Stimulated activated naive CD4-positive, alpha-beta T cell (primary cell): ENCODE measurements around the gene GIT2.
"Not testable (repeated sequence)": the region's sequence is repeated elsewhere in the genome, so short reads cannot be mapped to it uniquely, and the experiment has no call there.

Experiments
- DNase-seq, 6 experiments: peaks; one replicate each; lab custom pipeline; 2025; lab: John Stamatoyannopoulos, UW

Gene GIT2

DNA sequence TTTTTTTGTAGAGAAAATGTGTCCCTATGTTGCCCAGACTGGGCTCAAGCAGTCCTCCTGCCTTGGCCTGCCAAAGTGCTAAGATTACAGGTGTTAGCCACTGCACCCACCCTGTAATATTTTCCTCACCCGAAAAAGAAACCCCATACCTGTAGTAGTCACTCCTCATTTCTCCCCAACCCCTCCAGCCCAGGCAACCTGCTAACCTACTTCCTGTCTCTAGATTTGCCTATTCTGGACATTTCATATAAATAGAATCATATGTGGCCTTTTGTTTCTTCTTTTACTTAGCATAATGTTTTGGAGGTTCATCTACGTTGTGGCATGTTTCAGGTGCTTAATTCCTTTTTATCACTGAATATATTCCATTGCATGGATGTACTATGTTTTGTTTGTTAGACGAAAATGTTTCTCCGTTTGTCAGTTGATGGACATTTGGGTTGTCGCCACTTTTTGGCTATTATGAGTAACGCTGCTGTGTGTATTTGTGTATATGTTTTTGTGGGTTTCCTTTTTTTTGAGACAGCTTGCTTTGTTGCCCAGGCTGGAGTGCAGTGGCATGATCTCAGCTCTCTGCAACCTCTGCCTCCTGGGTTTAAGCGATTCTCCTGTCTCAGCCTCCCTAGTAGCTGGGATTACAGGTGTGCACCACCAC is 9.3 kb upstream of the GIT2 start:
- DNase-seq = no peak

DNA sequence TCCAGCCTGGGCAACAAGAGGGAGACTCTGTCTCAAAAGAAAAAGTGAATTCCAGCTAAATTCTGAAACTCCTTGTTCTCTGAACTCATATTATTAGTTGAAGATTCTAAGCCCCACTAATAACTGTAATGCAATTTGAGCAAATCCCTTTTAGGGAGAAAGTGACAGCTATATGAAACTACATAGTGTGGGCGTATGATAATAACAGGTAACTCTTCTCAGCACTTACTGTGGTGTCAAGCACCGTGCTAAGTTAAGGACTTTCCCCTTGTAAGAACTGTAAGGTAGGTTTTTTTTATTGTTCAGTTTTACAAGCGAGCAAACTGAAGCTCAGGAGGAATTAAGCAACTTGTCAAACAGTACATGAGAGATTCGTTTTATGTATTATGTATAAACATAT is 8.4 kb upstream of the GIT2 start:
- no peak for DNase-seq

DNA sequence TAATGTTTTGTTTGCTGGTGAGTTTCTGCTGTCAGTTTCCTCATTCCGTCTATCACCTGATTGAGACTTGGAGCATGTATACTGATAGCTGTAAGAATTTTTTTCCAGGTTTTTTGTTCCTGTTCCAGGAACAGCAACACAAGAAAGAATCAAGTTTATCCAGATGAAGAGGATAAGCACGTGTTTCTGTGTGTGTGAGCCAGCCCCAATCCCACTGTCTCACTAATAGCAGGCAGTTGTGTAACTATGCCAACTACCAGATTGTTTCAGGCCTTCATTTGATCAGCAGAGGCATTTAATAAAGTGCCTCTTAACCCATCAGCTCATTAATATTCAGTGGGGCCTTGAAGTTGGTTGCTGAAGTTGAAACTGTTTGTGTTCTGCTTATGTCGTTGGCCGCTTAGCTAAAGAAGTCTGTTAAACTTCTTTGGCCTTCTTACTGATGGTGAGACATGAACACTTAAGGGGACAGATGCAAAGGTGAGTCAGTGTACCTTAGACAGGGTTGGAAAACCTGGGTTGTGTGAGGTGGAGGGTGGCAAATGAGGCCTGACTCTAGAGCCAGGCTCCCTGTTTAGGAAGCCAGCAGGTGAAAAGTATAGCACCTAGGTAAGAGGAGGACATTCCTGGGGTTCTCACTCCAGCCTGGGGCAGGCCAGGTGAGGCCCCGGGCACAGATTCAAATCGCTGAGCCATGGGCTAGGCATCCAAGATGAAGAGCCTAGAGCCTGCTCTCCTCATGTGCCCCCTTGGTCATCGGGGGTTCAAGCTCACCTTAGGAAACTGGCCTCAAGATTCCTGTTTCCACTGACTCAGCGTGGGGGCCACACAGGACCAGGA is 6.7 kb upstream of the GIT2 start:
- DNase-seq = no peak

DNA sequence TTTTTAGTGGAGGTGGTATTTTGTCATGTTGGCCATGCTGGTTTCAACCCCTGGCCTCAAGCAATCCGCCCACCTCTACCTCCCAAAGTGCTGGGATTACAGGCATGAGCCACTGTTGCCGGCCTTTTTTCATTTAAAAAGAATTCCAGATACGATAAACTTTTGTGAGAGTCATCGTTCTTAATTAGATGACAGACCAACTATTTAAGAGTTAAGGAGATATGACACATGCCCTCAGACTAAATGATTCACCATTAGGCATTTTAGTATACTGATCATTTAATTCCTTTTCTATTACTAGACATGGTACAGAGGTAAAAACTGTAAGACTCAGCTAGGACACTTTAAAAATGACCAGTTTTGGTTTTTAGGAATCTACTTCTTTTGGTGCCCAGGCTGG is 5.4 kb upstream of the GIT2 start:
- DNase-seq = no peak

DNA sequence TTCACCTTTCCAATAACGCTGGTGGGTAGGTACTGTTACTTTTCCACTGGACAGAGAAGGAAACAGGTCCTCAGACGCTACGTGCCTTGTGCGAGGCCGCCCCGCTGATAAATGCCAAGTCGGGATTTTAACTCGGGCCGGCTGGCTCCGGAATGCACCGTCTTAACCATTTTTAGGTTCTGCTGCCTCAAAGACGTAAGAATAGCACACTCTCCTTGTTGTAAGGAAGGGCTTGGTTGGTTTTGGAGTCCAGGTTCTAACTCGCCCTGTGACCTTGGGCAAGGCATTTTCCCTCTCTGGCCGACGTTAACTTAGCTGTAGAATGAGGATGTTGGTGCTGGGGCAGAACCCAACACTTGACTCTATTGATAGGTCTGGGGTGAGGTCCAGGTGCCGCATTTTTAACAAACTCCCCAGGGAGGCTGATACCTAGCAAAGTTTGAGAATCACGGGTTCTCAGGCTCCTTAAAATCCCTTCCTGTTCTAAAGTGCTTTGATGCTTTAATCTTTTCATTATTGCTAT is 3.9 kb upstream of the GIT2 start:
- peak in 2 of 6 experiments; percentile 13 to 20 for DNase-seq

DNA sequence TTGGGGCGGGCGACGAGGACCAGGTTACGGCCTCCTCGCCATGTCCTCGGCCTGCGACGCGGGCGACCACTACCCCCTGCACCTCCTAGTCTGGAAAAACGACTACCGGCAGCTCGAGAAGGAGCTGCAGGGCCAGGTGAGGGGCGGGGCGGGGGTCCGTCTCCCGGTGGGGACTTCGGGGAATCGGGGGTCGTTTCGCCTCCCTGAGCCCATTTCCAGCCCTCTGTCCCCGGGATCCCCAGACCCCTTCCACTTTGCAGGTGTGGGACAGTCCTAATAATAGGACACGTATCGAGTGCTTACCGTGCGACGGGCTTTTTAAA is 3.4 kb upstream of the GIT2 start:
- DNase-seq = no peak

DNA sequence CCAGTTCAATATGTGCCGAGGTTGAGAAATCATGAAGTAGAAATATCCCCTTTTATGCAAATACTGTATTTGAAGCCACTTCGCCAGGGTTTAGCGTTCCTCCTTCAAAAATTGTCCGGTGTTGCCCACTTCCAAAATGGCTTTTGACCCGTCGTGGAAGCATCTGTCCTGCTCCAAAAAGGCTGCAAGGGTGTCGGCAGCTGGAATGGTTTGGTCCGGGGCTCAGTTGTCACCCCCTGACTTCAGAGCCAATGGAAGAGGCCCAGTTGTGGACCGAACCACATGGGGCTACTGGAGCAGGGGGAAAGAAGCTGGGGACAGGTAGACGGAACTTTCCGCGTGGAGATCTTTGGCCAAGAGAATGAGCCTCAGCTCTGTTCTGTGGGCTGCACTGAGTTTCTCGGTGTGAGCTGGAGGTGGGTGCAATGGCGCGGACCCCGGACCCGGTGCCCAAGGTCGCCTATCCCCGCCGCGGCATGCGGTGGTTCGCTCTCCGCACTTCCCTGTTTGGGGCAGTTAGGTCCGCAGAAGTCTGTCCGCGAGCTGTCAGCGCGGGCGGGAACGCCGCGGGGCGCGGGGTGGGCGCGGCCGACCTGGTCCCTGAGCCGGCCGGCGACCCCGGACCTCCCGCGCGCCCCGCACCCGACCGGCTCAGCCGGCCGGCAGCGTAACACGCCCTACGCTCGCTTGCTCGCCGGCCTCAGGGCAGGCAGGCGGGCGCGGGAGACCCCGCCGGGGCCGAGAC is 2.9 kb upstream of the GIT2 start, which contains the start of gene ANKRD13A:
Gene ANKRD13A, plus strand, starts transcription at position 527 of the 745 bp plus-strand sequence. CDS start 259 bp downstream, outside the sequence.
- peak; percentile 79 to 91 (median 86) for DNase-seq

DNA sequence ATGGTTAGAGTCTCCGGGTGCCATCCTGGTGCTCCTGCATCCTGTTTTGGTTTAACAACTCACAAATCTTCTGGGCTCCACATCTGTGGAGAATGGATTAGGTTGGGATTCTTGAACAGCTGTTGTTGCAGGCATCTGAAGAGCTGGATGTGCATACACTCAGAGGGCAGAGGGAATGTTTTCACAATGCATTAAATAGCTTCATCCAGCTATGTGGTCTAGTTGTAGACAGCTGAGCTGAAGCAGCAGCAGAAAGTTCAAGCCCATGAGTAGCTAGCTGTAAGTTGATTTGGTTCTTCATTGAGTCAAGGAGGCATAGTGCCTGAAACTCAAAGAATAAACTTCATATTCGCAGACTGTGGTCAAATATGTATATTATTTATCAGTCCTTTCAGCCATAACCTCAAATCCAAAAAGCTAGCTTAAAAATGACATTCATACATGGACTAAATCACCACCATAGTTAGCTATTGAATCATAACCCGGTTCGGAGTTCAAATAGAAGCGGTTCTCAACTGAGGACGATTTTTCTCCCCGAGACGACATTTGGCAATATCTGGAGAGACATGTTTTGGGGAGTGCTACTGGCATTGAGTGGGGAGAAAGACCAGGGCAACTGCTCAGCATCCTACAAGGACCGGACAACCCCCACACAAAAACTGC is 2.2 kb upstream of the GIT2 start:
- DNase-seq = no peak

DNA sequence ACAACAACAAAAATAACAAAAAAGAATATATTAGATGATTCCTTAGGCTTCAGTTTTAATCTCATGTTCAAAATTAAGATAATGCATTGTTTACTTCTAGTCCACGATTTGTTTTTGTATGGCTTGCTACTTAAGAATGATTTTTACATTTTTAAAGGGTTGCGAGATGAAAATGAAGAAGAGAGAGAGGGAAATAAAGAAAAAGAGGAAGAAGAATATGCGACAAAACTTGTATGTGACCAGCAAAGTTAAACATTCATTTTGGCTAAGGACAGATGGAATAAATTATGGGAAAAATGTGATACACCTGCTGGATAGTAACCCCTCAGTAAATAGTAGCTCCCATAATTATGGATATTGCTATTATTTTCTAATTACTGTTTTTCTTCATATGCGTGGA is 1.2 kb upstream of the GIT2 start:
- no peak for DNase-seq

DNA sequence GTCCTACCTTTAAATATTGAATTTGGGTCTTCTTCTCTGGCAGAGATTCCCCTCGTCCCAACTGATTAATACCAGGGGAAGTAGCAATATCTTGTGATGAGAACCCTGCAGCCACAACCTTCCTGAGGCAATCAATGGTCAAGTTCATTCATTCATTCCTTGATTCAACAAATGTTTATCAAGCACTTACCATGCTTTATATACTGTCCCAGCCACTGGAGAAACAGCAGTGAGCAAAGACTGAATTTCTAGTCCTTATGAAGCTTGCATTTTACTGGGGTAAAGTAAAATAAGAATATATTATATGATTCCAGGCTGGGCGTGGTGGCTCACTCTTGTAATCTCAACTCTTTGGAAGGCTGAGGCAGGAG is 300 bp upstream of the GIT2 start:
- no peak for DNase-seq

DNA sequence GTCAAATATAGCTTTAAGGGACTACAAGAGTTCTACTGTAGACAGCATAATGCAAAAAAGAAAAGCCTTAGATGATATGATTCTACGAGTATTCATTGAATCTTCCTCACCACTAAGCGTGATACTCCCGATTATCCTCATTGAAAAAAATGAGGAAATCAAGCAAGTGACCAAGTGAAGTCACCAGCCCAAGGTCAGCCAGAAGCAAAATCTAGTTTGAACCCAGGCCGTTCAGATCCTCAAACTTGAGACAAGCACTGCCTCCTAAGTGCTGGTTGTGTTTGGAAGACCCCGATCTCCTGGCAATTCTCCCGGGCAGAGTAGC is 845 bp downstream of the GIT2 start:
- peak in 1 of 6 experiments; percentile 33 for DNase-seq

DNA sequence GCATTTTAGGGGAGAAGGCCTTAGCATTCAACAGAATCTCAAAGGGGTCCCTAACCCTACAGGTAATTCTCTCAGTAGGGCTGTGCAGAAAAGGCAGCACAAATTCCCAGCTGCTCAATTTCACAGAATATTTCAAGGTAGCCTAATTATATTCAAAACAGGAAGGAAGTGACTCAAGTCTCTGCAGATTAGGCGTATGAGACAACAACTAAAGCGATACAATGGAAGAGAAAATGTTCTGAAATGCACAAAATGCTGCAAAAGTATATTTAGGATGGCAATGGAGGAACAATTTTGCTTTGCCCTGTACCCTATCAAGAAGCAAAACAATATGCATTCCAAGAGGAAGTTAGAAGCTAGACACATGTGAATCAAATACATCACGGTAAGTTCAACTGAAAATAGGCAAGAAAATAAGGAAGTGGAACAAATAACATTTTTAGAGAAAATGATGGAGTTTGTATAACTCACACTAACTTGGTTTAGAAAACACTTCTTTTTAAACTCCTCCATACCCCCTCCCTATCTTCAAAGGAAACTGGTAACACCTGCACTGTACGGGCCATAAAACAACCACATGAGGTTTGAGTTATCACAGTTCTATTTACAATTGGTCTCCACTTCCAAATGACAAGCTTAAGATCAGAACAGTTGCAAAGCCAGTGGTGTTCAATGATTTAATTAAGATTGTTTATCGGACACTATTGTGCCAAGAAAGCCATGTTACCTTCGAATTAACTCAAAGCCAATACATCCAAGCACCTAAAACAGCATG is 1.6 kb downstream of the GIT2 start:
- peak in 3 of 6 experiments; percentile 9 to 19 (median 17) for DNase-seq

DNA sequence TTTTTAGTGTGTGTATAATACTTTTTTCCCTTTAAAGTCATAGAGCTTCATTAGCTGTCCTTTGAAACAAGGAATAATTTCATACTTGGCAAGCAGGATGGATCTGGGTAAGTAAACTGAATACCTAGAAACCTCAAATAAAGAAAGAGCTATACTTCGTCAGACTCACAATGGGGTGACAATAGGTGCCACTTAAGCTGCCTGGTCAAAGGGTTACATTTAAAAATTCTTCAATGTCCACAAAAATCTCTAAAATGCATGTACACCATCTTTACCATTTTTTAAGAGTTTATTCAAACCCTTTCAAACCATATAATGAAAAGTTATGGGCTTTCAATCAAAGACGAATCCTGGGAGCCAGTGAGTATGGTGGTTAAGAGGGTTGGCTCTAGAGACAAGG is 3.1 kb downstream of the GIT2 start:
- no peak for DNase-seq

DNA sequence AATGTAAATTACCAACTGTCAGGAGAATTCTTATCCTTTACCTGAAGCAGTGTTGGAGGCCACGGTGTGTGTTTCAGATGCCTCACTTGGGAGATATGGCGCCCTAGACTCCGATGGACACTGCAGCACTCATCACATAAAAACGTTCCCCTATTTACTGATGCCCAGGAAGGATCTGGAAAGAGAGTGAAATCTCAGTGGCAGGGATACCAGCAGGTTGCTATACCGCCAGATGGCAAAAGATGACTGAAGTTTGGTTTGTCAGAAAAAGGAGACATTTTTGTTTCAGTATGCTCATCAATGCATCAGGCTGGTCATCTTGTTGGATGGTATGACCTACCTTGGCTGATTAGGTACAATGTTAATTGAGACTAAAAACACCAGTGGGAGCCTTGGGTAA is 4.6 kb downstream of the GIT2 start:
- DNase-seq = no peak

DNA sequence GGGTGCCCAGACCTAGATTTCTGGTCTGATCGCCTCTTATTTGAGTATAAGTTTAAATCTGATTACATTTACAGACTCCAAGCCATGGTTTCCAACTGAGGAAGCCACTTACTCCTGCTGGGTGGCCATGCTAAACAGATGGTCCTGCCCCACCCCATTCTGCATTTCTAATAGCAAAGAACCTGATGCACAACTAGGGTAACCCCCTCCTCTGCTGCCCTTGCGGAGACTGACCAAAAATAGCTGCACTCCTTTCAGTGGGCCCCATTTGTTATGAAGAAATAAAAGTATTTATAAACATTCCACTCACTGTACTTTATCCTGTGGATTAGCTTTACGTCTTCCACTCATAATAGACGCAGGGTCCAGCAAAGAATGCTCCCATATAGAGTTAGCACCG is 6.8 kb downstream of the GIT2 start:
- no peak for DNase-seq

DNA sequence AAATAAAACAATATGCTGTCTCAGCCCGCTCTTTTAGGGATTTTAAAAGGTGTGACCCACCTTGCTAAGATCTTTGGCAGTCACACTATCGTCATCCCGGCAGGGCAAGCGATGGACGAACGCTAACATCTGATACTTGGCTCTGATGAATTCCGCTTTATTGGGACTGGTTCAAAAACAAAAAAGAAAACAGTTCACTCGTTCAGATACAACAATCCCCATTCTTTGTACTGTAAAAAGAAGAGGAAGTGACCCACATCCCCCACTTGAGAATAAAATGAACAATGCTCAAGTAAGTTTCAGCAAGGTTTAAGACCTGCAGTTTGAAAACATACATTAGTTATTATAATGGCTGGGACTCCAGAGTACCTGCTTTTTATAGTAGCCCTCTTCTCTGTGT is 7.3 kb downstream of the GIT2 start:
- no peak for DNase-seq

DNA sequence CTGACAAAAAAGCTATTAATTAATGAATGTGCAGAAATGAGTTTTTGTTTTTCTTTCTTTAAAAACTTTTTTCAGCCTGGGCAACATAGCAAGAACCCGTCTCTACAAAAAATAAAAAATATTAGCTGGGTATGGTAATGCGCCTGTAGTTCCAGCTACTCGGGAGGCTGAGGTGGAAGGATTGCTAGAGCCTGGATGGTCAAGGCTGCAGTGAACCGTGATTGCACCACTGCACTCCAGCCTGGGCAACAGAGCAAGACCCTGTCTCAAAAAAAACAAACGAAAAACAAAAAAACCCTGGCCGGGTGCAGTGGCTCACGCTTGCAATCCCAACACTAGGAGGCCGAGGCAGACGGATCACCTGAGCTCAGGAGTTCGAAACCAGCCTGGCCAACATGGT is 7.9 kb downstream of the GIT2 start:
- DNase-seq = no peak

DNA sequence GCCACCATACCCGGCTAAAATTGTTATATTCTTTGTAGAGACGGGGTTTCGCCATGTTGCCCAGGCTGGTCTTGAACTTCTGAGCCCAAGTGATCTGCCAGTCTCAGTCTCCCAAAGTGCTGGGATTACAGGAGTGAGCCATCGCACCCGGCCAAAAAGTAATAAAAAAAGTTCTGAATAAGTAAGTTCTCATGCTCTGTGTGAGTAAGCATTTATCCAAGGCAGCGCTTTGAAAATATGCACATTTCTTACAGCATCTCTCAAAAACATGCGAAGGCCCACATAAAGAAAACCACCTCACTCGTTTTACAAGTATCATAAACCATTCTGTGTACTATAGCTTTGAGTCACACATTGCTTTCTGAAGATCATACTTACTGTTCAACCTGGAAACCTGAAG is 8.6 kb downstream of the GIT2 start:
- no peak for DNase-seq

DNA sequence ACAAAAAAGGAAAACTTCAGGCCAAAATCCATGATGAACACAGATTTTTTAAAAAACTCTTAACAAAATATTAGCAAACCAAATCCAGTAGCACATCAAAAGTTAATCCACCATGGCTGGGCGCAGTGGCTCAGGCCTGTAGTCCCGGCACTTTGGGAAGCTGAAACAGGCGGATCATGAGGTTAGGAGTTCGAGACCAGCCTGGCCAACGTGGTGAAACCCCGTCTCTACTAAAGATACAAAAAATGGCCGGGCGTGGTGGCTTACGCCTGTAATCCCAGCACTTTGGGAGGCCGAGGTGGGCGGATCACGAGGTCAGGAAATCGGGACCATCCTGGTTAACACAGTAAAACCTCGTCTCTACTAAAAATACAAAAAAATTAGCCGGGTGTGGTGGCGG is 9.9 kb downstream of the GIT2 start:
- DNase-seq = not testable (repeated sequence)

DNA sequence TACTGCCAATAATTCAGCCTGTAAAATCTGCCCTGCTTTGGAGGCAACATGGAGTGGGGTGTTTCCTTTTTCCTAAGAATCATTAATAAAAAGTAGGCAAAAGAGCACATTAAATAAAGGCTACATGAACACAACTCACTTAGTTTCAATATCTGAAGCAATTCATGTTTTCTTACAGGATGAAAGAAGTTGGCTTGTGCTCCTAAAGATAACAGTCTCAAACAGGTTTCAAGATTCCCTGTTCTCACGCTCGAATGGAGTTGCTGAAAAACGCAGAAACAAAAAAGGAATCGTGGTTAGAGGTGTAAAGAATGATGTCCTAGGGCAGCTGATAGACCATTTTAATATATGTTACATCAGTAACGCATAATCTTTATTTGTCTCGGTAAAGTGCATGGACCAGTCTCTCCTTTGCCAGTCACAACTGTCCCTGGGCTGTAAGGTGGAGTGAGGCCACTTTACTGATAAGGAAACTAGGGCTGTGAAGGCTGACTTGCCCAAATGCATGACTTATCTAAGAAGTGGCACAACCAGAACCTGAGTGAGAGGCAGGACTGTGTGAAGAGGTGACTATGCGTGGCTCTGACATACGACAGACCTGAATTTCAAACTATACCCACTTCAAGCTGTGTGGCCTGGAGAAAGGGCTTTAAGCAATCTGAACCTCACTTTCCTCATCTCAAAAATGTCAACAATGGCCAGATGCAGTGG is 12.6 kb downstream of the GIT2 start:
- no peak for DNase-seq

DNA sequence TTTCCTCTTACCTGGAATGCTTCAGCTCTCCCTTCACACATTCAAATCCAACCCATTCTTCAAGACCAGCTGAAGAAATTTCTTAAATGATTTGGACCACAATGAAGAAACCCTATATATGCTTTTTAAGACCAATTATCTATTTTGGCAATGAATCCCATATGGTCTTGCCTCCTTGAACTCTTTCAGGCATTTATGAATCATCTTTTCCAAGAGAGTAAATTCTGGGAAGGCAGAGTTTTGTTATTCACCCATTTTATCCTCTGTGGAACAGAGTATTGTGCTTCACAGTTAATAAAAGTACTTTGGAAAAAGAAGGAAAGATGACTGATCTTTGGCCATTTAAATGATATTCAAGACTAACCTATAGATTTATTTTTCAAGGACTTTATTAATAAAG is 14.0 kb downstream of the GIT2 start:
- no peak for DNase-seq
